ENCODE results near the gene NFX1. TPM values are rescaled to one million over a fixed set of nuclear protein-coding genes. Genes with fewer than 3 reads are reported as not detected.
"Not testable (repeated sequence)": the region's sequence is repeated elsewhere in the genome, so short reads cannot be mapped to it uniquely, and the experiment has no call there.

Gene NFX1
- total RNA-seq, 1 donor from 2014 or later: 44.0 TPM

DNA sequence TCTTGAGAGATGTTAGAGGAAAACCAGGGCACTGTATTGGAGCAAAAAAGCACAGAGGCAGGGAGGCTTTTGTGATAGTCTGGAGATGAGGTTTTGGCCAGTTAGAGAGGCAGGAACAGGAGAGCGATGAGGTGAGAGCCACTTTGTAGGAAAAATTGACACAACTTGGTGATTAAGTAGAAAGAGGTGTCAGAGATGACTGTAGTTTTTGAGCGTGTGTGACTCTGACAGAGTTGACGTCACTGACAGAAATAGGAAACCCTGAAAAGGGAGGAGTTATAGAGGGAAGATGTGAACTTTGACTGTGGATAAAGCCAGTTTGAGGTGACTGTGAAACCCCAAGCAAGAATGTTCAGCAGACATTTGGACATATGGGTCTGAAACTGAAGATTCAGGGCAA is 15.7 kb downstream of the NFX1 start:
- intact Hi-C loops (cut with micrococcal nuclease): no loop called here

DNA sequence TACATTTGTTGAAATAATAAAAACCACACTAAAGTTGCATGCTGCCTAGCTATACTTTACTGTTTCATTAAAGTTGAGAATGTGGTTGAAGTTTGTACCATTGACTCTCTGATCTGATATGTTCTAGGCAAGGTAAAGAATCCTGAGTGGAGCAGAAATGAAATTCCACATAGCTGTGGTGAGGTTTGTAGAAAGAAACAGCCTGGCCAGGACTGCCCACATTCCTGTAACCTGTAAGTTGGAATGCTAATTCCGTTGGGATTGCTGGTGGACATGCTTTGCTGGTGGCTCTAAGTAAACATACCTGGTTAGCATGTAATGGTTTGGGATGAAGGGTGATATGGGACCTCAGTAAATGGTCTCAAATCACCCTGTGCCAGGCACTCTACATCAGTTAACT is 16.8 kb downstream of the NFX1 start:
- intact Hi-C loops (cut with micrococcal nuclease): no loop called here

DNA sequence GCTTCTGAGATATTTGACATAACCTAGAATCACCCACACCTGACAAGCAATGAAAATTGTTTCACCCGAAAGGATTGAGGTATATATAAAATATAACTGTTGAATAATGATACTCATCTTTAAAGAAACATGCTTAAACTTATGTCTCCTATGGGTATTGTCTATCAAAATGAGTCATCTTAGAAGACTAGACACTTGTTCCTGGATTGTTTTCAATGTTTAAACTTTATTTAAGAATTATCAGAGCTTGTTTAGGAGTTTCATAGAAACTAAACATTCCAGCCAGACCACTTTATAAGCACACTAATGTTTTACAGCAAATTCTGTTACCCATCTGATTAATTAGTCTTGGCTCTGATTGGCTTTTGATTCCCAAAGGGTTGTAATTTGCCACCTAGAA is 19.6 kb downstream of the NFX1 start:
- intact Hi-C loops (cut with micrococcal nuclease): no loop called here

DNA sequence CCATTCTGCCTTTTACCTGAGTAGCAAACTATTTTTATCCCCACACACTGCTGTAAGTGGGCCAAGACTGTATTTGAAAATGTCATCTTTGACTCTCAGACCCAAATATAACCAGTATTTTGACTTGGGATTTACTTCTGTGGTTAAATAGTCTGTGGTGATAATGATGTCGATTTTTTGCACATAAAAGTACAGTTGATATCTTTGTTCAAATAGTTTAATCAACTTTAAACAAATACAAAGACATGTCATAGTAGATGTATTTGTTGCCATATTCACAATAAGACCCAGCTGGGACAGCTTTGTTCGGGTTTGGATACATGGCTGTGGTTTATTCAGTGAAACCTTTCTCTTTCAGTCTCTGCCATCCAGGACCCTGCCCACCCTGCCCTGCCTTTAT is 20.4 kb downstream of the NFX1 start:
- intact Hi-C loops (cut with micrococcal nuclease): no loop called here

DNA sequence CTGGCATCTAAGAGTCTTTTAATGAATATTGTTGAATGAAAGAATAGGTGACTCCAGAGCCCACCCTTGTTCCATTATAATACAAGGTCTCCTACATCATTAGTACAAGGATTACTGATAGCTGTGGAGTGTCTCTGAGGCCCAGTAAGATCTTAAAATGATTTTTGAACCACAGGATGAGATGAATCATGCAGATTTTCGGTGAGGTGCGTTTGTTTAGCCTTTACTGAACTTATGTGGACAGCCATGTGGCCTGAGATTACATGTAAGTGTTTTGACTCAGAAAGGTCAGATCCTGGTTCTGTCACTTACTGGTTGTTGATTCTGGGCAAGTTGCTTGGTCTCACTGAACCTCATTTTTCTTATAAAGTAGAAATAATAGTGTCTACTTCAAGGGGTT is 21.6 kb downstream of the NFX1 start:
- intact Hi-C loops (cut with micrococcal nuclease): no loop called here

DNA sequence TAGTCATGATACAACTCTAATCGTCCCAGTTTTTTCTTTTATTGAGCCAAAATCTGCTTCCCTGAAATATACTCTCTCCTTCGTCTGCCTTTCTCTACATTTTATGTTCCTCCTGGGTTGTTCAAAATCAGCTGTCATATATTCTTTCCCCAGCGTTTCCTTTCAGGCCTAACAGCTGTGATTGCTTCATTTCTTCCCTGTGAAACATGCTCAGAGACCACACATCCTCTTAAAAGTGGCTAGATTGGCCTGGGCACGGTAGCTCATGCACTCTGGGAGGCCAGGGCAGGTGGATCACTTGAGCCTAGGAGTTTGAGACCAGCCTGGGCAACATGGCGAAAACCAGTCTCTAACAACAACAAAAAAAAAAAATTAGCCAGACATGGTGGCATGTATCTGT is 25.1 kb downstream of the NFX1 start:
- intact Hi-C loops (cut with micrococcal nuclease): no loop called here

DNA sequence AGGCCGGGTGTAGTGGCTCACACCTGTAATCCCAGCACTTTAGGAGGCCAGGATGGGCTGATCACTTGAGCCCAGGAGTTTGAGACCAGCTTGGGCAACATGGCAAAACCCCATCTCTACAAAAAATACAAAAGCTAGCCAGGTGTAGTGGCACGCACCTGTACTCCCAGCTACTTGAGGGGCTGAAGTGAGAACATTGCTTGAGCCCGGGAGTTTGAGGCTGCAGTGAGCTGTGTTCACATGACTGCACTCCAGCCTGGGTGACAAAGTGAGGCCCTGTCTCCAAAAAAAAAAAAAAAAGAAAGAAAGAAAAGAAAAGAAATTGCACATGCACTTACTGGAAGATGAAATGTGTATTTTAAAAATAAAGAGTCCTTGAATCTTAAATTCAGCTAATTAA is 26.8 kb downstream of the NFX1 start:
- intact Hi-C loops (cut with micrococcal nuclease): not testable (repeated sequence)

DNA sequence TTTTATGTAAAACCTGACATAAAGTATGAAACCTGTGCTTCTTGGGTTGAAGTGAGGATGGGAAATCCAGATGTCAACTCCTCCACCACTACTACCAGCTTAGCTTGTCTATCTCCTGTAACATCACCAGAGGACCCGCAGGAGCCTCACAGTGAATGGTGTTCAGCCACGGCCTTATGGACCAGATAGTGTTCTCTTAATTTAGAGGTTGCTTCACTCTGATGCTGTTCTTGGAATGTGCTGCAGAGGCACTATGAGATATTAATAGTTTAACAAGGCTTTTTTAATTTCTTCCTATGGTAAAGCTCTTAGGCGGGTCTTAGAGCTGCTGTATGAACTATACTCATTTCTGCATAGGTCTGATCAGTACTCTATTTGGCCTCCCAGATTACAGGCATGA is 27.9 kb downstream of the NFX1 start:
- intact Hi-C loops (cut with micrococcal nuclease): no loop called here

DNA sequence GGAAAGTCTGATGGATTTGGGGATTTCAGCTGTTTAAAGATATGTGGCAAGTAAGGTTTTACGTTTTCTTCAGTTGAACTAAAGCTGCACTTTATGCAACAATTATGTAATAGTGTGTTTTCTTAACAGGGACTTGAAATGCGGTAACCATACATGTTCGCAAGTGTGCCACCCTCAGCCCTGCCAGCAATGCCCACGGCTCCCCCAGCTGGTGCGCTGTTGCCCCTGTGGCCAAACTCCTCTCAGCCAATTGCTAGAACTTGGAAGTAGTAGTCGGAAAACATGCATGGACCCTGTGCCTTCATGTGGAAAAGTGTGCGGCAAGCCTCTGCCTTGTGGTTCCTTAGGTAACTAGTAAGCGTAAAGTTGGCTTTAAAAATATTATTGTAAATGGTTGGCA is 28.5 kb downstream of the NFX1 start:
- intact Hi-C loops (cut with micrococcal nuclease): no loop called here

DNA sequence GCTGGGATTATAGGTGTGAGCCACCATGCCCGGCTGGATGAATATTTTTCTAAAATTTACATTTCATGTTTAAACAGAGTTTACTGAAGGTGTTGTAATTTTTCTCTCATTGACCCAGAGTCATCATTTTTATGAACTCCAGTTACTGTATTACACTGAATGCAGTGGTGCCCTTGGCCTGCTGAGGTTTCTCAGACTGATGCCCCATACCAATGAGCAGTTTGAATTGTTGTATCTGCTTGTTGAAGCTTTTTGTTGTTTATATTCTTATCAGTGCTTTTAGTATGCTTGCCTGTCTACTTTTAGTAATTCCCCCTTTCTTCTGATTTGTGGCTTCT is 29.9 kb downstream of the NFX1 start:
- intact Hi-C loops (cut with micrococcal nuclease): no loop called here

DNA sequence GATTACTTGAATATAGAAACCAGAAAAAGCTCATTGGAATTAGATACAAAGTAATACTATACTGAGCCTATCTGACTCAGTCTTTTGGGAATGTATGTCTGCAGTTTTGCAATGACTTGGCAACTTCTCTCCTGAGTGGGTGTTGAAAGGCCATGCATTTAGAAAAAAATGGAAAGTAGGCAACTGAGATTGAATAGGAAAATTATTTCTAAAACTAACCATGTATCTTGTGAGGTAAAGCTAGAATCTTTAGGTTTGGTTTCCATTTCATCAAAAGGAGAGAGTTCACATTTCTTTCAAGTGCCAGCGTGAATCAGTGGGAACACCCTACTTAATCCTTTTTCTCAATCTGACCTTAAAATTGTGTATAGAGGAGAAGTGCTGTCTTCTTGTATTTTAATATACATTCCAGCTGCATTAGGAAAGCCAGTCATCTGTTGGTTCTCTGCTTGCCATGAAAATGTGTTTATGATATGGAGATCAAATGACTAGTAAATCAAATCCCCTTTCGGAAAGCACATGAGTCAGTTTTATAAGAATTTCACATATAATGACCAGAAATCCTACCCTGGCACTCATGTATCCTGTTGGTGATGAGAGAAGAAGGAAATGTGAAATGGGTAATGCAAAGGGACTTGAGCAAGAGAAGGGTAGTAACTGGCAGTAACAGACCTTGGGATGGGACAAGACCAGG is 30.4 kb downstream of the NFX1 start:
- intact Hi-C loops (cut with micrococcal nuclease): no loop called here

DNA sequence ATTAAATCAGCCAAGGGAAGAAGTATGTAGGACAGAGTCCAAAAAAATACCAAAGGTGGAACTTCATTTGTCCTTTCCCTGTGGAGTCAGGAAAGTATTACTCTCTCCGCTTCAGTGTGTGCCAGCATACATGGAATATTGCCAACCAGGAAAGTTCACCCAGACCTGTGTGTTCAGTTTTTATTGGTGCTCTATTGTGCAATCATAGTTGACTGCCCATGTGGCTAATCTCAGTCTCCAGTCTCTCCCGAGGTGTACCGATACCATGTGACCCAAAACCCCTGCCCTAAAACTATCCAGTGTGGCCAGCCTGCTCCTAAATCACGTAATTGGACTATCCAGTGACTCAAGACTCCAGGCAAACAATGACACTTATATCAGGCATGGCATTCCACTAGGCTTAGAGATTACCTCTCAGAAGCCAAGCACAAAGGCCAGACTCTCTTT is 38.8 kb downstream of the NFX1 start:
- intact Hi-C loops (cut with micrococcal nuclease): no loop called here

DNA sequence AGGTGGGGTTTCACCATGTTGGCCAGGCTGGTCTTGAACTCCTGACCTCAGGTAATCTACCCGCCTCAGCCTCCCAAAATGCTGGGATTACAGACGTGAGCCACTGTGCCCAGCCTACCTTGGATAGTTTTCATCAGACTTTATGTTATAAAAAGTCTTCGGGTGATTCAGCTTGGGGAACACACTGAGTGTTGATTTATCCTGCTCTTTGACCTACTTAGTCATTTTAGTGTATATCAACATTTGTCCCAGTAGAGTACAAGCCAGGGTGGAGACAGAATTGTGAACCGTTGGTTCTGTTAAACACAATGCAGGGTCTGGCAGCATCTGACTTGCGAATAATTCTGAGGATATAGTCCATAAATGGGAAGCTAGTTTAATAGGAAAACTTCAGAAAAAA is 39.7 kb downstream of the NFX1 start:
- intact Hi-C loops (cut with micrococcal nuclease): no loop called here

DNA sequence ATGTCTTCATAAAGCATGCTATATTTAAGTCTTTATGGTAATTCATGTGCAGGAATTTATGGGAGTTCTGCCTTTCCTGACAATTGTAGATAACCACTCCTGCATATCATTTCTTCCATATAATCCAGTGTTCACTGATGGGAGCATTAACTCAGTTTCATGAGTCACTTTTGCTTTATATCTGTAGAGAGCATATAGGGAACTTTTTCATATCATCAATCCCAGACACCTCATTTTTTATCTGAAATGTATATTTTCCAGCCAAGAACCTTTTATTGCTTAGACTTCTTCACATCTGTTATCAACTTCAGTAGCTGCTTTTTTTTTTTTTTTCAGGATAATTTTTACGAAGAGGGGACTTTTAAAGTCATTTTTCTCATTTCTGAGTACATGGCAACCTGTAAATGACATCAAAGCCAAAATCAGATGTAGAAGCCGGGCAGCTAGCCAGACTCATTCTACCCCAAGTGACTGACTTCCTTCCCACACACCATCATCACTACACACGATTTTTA is 41.1 kb downstream of the NFX1 start:
- intact Hi-C loops (cut with micrococcal nuclease): no loop called here

DNA sequence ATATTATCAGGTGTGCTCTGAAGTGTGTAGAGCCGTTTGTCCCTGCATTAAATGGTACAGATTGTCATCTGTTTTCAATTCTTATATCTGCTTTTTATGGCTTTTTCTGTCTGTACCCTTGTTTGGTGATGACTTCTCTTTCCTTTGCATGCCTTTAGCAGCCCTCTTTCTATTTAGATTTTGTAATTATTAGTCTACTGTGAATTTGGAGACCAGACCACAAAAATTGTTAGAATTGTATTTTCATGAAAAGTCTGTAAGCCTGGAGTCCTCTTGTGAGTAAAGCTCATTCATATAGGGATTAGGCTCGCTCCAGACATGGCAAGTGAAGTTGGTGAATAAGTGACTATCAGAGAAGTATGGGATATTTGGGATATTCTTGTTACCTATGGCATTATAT is 41.7 kb downstream of the NFX1 start:
- intact Hi-C loops (cut with micrococcal nuclease): no loop called here

DNA sequence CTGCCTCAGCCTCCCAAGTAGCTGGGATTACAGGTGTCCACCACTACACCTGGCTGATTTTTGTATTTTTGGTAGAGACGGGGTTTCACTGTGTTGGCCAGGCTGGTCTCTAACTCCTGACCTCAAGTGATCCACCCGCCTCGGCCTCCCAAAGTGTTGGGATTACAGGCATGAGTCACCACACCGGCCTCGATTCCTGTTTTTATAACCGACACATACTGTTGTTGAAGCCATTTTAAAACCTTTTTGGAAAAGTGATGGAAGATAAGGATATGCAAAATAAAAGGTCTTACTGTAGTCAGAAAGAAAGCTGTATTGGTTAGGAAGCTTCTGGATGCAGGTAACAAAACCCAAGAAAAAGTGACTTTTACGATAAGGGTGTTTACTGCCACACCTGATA is 42.6 kb downstream of the NFX1 start:
- intact Hi-C loops (cut with micrococcal nuclease): not testable (repeated sequence)

DNA sequence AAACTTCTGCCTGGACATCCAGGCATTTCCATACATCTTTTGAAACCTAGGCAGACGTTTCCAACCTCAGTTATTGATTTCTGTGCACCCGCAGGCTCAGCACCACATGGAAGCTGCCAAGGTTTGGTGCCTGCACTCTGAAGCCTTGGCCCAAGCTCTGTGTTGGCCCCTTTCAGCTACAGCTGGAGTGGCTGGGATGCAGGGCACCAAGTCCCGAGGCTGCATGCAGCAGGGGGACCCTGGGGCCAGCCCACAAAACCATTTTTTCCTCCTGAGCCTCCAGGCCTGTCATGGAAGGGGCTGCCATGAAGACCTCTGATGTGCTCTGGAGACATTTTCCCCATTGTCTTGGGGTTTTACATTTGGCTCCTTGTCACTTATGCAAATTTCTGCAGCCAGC is 49.9 kb downstream of the NFX1 start:
- intact Hi-C loops (cut with micrococcal nuclease): no loop called here

DNA sequence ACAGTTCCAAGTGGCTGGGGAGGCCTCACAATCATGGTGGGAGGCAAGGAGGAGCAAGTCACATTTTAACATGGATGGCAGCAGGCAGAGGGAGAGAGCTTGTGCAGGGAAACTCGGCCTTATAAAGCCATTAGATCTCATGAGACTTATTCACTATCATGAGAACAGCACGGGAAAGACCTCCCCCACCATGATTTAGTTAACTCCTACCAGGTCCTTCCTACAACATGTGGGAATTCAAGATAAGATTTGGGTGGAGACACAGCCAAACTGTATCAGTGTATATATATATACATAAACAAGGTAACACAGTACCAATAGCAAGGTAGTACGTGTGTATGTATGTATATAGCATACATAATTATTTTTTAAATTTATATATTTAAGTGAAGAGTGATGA is 50.9 kb downstream of the NFX1 start:
- intact Hi-C loops (cut with micrococcal nuclease): no loop called here

DNA sequence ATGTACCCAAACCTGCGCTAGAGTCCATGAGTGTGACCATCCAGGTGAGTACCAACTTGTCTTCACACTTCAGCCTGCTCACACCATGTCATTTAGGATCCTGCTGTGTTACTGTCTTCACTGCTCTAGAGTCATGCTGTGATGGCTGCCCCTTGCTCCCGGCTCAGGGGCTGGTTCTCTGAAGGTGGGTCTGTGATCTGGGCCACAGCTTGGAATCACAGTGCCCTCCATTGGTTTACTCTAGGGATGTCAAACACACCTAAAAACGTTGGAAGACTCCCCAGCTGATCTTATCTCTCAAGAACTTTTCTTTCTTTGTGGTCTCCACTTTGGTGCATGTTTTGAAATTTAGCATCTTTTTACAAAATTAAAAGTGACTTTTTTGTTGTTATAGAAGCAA is 53.8 kb downstream of the NFX1 start:
- intact Hi-C loops (cut with micrococcal nuclease): no loop called here

DNA sequence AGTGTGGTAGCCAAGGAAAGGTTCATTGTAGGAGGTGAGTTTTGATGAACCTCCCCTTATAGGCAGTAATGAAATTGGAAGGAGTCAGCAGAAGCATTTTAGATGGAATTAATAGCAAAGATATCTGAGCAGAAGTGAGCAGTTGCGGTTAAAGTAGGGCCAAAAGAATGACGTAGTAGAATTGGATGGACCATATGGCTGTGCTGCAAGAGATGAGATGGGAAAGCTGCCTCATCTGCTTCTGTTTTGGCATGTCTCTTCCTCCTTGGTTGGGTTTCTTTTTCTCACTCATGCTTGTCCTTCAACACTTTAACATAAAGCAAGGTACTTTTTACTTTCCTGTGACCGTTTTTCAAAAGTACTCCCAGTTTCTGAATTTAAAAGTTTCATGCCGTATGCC is 56.2 kb downstream of the NFX1 start:
- intact Hi-C loops (cut with micrococcal nuclease): no loop called here

DNA sequence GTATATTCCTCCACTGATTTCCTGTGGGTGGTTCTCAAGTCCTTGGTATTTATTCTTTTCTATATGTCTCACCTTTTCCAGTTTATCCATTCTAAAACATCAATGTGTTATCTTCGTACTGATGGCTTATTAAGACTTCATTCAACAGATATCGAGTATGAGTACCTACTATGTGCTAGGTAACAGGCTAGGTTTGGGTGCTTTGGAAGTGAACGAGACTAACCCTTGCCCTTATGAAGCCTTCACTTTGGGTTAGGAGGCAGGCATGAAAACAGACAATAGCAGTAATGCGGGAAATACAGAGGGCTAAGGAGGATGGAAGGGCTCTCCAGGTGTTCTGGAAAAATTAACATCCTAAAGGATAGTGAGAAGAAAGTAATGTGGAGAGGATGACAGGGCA is 58.7 kb downstream of the NFX1 start:
- intact Hi-C loops (cut with micrococcal nuclease): no loop called here

DNA sequence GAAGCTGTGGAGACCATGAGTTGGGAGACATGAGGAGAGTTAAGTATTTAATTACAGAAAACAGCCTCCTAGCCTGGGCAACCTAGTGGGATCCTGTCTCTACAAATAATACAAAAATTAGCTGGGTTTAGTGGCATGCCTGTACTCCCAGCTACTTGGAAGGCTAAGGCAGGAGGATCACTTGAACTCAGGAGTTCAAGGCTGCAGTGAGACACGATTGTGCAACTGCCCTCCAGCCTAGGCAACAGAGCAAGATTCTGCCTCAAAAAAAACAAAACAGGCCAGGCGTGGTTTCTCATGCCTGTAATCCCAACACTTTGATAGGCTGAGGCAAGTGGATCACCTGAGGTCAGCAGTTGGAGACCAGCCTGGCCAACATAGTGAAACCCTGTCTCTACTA is 59.4 kb downstream of the NFX1 start:
- intact Hi-C loops (cut with micrococcal nuclease): no loop called here

DNA sequence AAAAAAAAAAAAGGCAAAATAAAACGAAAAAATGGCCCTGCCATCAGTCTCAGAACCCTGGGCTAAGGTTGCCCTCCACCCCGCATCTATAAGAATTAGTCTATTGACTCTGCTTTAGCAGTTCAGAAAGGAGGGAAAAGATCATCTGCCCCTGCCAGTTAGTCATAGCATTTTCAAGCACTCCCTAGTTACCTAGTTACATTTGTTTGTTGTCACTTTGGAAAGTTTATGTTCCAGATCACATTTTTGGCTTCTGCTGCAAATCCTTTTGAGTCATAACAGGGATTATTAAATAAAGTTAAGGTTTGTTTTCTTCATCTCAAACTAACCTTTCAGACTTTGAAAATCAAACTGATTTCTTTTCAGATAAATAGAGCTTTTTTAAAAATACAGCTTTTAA is 60.0 kb downstream of the NFX1 start:
- intact Hi-C loops (cut with micrococcal nuclease): no loop called here

DNA sequence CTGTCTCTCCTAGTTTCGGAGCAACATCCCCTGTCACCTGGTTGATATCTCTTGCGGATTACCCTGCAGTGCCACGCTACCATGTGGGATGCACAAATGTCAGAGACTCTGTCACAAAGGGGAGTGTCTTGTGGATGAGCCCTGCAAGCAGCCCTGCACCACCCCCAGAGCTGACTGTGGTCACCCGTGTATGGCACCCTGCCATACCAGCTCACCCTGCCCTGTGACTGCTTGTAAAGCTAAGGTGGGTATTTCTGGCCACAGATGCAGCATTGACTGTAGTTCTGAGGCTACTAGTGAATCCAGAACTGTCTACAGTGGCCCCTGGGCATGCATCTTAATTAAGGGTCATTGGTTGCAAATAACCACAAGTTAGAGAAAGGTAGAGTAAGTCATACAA is 61.2 kb downstream of the NFX1 start:
- intact Hi-C loops (cut with micrococcal nuclease): no loop called here
